SK-N-SH (cell line): ENCODE data around the gene FNTB.

ENCODE experiments used
- EP300 ChIP-seq, 2 experiments: IDR thresholded peaks; 2 replicates each; pipeline versions ENCODE4 v1.4.0 to v1.6.1; 2012; ENCODE audit warnings: borderline replicate concordance in 1 of 2, low read depth in 1 of 2, low read length in 1 of 2
- FOSL2 ChIP-seq: IDR thresholded peaks from 2 replicates; pipeline ENCODE4 v1.4.0; 2012; ENCODE audit warnings: low read depth, mild to moderate bottlenecking, moderate library complexity, borderline replicate concordance
- NFIC ChIP-seq: IDR thresholded peaks from 2 replicates; pipeline ENCODE4 v1.4.0; 2012; ENCODE audit warnings: borderline replicate concordance
- POLR2AphosphoS5 ChIP-seq: IDR thresholded peaks from 2 replicates; pipeline ENCODE4 v1.6.1; 2012; ENCODE audit warnings: low read depth, low read length
- RFX5 ChIP-seq: IDR thresholded peaks from 2 replicates; pipeline ENCODE4 v1.6.1; 2012; ENCODE audit warnings: mild to moderate bottlenecking, improper control_type of control experiment, low read length
- SMC3 ChIP-seq: IDR thresholded peaks from 2 replicates; pipeline ENCODE4 v1.6.1; 2012; ENCODE audit warnings: low read depth, low read length, improper control_type of control experiment
- TAF1 ChIP-seq: IDR thresholded peaks from 2 replicates; pipeline ENCODE4 v1.6.1; 2012; ENCODE audit warnings: low read depth, mild to moderate bottlenecking, low read length, moderate library complexity, borderline replicate concordance
- TCF12 ChIP-seq: IDR thresholded peaks from 2 replicates; pipeline ENCODE4 v1.4.0; 2012
- TF ChIP-seq, protein P1 (sequence below): fragments of 200-600 bp; sonication (generic); IDR thresholded peaks from 2 replicates; pipeline ENCODE4 v1.6.1; 2017; ENCODE audit warnings: antibody characterized with exemption, mild to moderate bottlenecking, moderate library complexity
- TF ChIP-seq, protein P2 (sequence below): IDR thresholded peaks from 2 replicates; pipeline ENCODE4 v1.6.1; 2012; ENCODE audit warnings: mild to moderate bottlenecking, low read depth, low read length, moderate library complexity

DNA sequence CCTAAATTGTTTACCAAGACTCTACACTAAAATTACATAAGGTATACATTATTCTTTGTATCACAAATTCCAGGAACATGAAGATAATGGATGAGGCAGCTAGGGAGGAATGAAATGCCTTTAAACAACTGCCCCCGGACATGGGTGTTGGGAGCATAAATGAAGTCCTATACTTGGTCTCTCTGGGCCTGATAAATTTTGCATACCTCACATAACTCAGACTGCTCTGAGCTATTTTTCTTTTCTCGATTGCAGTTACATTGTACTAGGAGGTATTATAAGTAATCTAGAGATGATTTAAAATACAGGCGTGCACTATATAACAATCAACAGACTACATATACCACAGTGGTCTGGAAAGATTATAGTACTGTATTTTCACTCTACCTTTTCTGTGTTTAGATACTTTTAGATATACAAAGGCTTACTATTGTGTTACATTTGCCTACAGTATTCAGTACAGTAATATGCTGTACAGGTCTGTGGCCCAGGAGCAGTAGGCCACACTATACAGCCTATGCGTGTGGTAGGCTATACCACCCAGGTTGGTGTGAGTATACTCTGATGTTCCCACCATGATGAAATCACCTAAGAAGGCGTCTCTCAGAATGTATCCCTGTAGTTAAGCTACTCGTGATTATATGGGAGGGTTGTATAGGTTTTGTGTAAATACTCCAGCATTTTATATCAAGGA is 14.3 kb downstream of the FNTB start:
- no peak for TF ChIP-seq POLR2AphosphoS5
- TF ChIP-seq, protein P1, sequence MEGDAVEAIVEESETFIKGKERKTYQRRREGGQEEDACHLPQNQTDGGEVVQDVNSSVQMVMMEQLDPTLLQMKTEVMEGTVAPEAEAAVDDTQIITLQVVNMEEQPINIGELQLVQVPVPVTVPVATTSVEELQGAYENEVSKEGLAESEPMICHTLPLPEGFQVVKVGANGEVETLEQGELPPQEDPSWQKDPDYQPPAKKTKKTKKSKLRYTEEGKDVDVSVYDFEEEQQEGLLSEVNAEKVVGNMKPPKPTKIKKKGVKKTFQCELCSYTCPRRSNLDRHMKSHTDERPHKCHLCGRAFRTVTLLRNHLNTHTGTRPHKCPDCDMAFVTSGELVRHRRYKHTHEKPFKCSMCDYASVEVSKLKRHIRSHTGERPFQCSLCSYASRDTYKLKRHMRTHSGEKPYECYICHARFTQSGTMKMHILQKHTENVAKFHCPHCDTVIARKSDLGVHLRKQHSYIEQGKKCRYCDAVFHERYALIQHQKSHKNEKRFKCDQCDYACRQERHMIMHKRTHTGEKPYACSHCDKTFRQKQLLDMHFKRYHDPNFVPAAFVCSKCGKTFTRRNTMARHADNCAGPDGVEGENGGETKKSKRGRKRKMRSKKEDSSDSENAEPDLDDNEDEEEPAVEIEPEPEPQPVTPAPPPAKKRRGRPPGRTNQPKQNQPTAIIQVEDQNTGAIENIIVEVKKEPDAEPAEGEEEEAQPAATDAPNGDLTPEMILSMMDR: no peak
- TF ChIP-seq, protein P2, sequence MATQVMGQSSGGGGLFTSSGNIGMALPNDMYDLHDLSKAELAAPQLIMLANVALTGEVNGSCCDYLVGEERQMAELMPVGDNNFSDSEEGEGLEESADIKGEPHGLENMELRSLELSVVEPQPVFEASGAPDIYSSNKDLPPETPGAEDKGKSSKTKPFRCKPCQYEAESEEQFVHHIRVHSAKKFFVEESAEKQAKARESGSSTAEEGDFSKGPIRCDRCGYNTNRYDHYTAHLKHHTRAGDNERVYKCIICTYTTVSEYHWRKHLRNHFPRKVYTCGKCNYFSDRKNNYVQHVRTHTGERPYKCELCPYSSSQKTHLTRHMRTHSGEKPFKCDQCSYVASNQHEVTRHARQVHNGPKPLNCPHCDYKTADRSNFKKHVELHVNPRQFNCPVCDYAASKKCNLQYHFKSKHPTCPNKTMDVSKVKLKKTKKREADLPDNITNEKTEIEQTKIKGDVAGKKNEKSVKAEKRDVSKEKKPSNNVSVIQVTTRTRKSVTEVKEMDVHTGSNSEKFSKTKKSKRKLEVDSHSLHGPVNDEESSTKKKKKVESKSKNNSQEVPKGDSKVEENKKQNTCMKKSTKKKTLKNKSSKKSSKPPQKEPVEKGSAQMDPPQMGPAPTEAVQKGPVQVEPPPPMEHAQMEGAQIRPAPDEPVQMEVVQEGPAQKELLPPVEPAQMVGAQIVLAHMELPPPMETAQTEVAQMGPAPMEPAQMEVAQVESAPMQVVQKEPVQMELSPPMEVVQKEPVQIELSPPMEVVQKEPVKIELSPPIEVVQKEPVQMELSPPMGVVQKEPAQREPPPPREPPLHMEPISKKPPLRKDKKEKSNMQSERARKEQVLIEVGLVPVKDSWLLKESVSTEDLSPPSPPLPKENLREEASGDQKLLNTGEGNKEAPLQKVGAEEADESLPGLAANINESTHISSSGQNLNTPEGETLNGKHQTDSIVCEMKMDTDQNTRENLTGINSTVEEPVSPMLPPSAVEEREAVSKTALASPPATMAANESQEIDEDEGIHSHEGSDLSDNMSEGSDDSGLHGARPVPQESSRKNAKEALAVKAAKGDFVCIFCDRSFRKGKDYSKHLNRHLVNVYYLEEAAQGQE: no peak
- TF ChIP-seq FOSL2: no peak
- no peak for TF ChIP-seq RFX5
- TF ChIP-seq EP300 (IDR thresholded peaks at IDR 0.05; ENCODE audit: borderline replicate concordance in 1 of 2, low read depth in 1 of 2, low read length in 1 of 2): no peak
- TF ChIP-seq SMC3: no peak
- no peak for TF ChIP-seq TCF12
- no peak for TF ChIP-seq NFIC
- TF ChIP-seq TAF1: no peak
